ENCODE results near the gene FKBP7. TPM values are rescaled to one million over a fixed set of nuclear protein-coding genes. Genes with fewer than 3 reads are reported as not detected.

The FKBP7 gene
- total and polyA plus RNA-seq, 9 donors, result 31.6 to 79.2 (median 44.0) TPM

DNA sequence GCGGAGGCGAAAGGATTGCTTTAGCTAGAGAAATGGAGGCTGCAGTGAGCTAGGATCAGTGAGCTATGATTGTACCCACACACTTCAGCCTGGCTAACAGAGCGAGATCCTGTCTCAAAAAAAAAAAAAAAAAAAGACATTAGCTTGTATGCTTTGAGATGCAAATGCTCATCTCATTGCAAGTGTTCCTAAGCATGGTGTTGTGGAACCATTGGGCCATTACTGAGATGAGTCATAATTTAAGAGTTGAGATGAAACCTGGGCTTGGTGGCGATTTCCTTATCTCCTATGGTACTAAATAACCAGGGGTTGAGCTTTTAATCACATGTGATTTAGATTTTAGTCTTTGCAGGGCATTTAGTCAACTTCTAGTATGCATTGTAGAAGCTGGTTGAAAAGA is 4.0 kb upstream of the FKBP7 start:
- Histone ChIP-seq H3K4me1 (ENCODE audit: insufficient read depth) (peaks cover 15% of the 10 kb centered on the region), H3K9me3 (no peaks in the 10 kb centered on the region), H3K27me3 (no peaks in the 10 kb centered on the region), H3K4me3 (no peak overlapping the region), H3K27ac (no peak overlapping the region), H3K36me3 (no peaks in the 10 kb centered on the region)
- WGBS, 3 donors, result 91 to 93% (median 93%) methylated on average over 4 of the region's 4 CpGs
- no peak for TF ChIP-seq POLR2A (IDR thresholded peaks at IDR 0.05)
- DNase-seq, result no peak
- intact Hi-C loops (cut with DNase I), result no loop called here

DNA sequence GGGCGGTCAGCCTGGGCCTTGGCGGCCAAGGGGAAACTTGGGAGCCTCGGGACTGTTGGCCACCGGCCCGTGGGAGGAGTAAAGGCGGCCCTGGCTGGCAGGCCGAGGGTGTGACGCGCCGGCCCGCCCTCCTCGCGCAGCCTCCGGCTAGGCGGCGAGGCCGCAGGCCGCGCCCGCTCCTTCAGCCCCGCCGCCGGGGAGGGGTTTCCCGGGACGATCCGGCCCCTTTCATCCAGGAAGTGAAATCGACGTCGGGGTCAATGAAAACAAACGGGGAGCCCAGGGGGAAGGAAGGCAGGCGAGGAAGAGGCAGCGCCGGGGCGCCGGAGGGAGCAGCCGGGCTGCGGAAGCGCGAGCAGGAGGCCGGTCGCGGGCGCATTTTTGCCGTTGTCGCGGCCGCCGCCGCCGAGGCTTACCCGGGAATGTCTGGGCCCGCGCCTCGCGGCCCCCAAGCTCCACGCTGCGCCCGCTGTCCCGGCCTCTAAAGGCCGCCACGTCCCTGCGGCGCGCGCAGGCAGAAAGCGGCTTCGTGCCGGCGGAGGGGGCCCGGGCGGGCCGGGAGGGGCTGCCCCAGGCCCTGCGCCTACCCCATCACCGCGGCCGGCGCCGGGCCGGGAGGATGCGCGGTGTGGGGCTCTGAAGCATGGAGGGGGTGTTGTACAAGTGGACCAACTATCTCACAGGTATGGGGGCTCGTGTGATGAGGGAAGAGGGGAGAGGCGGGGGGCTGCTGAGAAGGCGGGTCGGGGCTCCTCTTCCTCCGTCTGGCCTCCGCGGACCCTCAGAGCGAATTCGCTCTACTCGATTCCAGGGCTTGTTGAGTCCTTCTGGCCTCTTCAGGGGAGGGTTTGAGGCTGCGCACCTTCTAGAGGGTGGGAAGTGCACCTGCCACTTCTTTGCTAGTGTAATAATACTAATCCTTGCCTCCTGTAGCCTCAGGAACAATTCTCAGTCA is 2.1 kb upstream of the FKBP7 start, which contains the start of gene PLEKHA3:
Gene PLEKHA3, plus strand, starts transcription at position 231 of the 955 bp plus-strand sequence. Its CDS starts 413 bp downstream, at position 644.
- DNase-seq, result peak; percentile 98 to 99 (median 99)
- H3K27ac ChIP-seq, result peak within 1 kb of the TSS; percentile 86 to 91
- intact Hi-C loops (cut with DNase I), result loop anchor here in 1 of 4 donors (1.0 kb wide), 1 partner anchor 29 kb away; the partner anchor contains the start of genes PJVK and PRKRA
- no peaks in the 10 kb centered on the region for H3K9me3 ChIP-seq
- WGBS, 3 donors, result 0 to 1% (median 0%) methylated on average over 72 to 92 of the region's 92 CpGs
- H3K4me3 ChIP-seq, result peak within 1 kb of the TSS; percentile 92
- peak; percentile 62 for TF ChIP-seq POLR2A (IDR thresholded peaks at IDR 0.05)
- TF ChIP-seq, protein P1, sequence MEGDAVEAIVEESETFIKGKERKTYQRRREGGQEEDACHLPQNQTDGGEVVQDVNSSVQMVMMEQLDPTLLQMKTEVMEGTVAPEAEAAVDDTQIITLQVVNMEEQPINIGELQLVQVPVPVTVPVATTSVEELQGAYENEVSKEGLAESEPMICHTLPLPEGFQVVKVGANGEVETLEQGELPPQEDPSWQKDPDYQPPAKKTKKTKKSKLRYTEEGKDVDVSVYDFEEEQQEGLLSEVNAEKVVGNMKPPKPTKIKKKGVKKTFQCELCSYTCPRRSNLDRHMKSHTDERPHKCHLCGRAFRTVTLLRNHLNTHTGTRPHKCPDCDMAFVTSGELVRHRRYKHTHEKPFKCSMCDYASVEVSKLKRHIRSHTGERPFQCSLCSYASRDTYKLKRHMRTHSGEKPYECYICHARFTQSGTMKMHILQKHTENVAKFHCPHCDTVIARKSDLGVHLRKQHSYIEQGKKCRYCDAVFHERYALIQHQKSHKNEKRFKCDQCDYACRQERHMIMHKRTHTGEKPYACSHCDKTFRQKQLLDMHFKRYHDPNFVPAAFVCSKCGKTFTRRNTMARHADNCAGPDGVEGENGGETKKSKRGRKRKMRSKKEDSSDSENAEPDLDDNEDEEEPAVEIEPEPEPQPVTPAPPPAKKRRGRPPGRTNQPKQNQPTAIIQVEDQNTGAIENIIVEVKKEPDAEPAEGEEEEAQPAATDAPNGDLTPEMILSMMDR (IDR thresholded peaks at IDR 0.05), result no peak
- TF ChIP-seq EP300 (IDR thresholded peaks at IDR 0.05), result no peak
- H3K27me3 ChIP-seq, result no peaks in the 10 kb centered on the region
- H3K36me3 ChIP-seq, result no peaks in the 10 kb centered on the region
- H3K4me1 ChIP-seq (ENCODE audit: insufficient read depth), result peaks cover 15% of the 10 kb centered on the region

DNA sequence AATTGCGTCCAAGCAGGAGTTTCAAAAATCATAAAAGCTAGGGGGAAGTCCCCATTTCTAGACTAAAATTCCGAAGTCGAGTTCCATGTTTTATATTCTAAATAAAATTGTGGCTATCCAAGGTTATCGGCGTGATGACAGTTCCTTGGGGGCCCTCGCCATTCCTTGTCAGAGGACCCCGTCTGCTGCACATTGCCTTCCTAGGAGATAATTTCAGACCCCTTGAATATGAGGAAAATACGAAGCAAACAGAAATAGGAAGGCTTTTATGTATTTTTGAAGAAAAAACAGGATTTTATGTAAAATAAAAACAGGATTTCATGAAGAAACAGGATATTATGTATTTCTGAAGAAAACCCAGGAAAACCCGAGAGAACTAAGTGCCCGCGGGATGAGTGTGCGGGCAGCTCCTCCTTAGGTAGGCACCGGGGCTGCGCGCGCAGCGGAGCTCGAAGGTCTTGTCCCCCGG is 1.4 kb upstream of the FKBP7 start:
- Histone ChIP-seq H3K36me3 (no peaks in the 10 kb centered on the region), H3K9me3 (no peaks in the 10 kb centered on the region), H3K4me3 (peak overlapping the region; percentile 92), H3K27me3 (no peaks in the 10 kb centered on the region), H3K4me1 (ENCODE audit: insufficient read depth) (peaks cover 15% of the 10 kb centered on the region), H3K27ac (peak overlapping the region; percentile 30 to 86)
- no peak for DNase-seq
- intact Hi-C loops (cut with DNase I), result loop anchor here in 2 of 4 donors (1.0 kb wide), 1 partner anchor 28 kb away; the partner anchor contains the start of genes PJVK (in 2 of the 2) and PRKRA (in 2 of the 2)
- 17 to 25% (median 20%) methylated on average over 19 of the region's 19 CpGs for whole genome bisulfite sequencing, 3 donors
- TF ChIP-seq POLR2A (IDR thresholded peaks at IDR 0.05) (no peak), EP300 (IDR thresholded peaks at IDR 0.05) (no peak)
- TF ChIP-seq, protein P1 (IDR thresholded peaks at IDR 0.05), result no peak

DNA sequence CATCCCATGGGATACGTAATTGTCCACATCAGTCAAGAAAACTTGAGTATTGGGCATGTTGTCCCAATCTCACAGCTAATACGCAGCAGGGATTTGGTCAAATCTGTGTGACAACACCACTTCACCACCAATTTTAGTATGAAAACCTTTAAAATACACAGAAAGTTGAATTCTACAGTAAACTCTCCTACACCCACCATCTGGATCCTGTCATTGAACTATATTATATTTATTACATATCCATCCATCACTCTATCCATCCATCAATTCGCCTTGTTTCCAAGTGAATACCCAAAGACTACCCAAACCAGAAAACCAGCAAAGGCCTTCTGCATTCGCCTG is 846 bp upstream of the FKBP7 start:
- Histone ChIP-seq H3K36me3 (no peaks in the 10 kb centered on the region), H3K27ac (peak overlapping the region; percentile 86 to 91), H3K4me1 (ENCODE audit: insufficient read depth) (peaks cover 11% of the 10 kb centered on the region), H3K9me3 (no peaks in the 10 kb centered on the region), H3K4me3 (peak overlapping the region; percentile 92), H3K27me3 (no peaks in the 10 kb centered on the region)
- 64 to 67% (median 67%) methylated on average over 4 of the region's 4 CpGs for WGBS, 3 donors
- intact Hi-C loops (cut with DNase I), result loop anchor here in 1 of 4 donors (1.0 kb wide), 1 partner anchor 28 kb away; the partner anchor contains the start of genes PJVK and PRKRA
- no peak for TF ChIP-seq POLR2A (IDR thresholded peaks at IDR 0.05)
- TF ChIP-seq, protein P1 (IDR thresholded peaks at IDR 0.05), result no peak
- no peak for TF ChIP-seq EP300 (IDR thresholded peaks at IDR 0.05)
- no peak for DNase-seq

All from ovary (tissue), 9 donors.